GM18520 (cell line): ENCODE results near the gene DYRK4.
"Not testable (repeated sequence)": the region's sequence is repeated elsewhere in the genome, so short reads cannot be mapped to it uniquely, and the experiment has no call there.

Experiments used
- ATAC-seq: cut with Tn5 transposase; IDR thresholded peaks from one replicate; pipeline ENCODE4 v1.9.1; 2021; ENCODE audit not compliant: unreplicated experiment

Gene DYRK4

GRCh38 chr12:4562034-4562657 is at the start of gene DYRK4:
Gene DYRK4, plus strand, starts transcription at chr12:4562208. Its CDS starts 38 bp downstream, at chr12:4562246.
- no peak for ATAC-seq

- ATAC-seq: no peak
Observed at GRCh38 chr12:4518106-4518728, 43.8 kb upstream of the DYRK4 start.

- not testable (repeated sequence) for ATAC-seq
Observed at GRCh38 chr12:4523443-4523842, 38.6 kb upstream of the DYRK4 start.

- ATAC-seq: no peak
Observed at GRCh38 chr12:4526923-4527546, 35.0 kb upstream of the DYRK4 start.

GRCh38 chr12:4530160-4530559 is 31.8 kb upstream of the DYRK4 start:
- ATAC-seq: no peak

GRCh38 chr12:4530982-4531586 is 30.9 kb upstream of the DYRK4 start:
- ATAC-seq: no peak

- ATAC-seq: peak; percentile 34
Observed at GRCh38 chr12:4535092-4535491, 26.9 kb upstream of the DYRK4 start.

GRCh38 chr12:4535871-4536270 is 26.1 kb upstream of the DYRK4 start:
- ATAC-seq: no peak

GRCh38 chr12:4538207-4539160 is 23.5 kb upstream of the DYRK4 start, which contains the start of gene RAD51AP1:
Gene RAD51AP1, plus strand, starts transcription at chr12:4538890. Its CDS starts 50 bp downstream, at chr12:4538940.
- ATAC-seq: peak; percentile 44

- ATAC-seq: no peak
Observed at GRCh38 chr12:4539167-4539870, 22.7 kb upstream of the DYRK4 start.

GRCh38 chr12:4540170-4540569 is 21.8 kb upstream of the DYRK4 start:
- ATAC-seq: no peak

- no peak for ATAC-seq
Observed at GRCh38 chr12:4540638-4541037, 21.4 kb upstream of the DYRK4 start.

- no peak for ATAC-seq
Observed at GRCh38 chr12:4545195-4545594, 16.8 kb upstream of the DYRK4 start.

- no peak for ATAC-seq
Observed at GRCh38 chr12:4552191-4552590, 9.8 kb upstream of the DYRK4 start.

- no peak for ATAC-seq
Observed at GRCh38 chr12:4553943-4554342, 8.1 kb upstream of the DYRK4 start.

- ATAC-seq: no peak
Observed at GRCh38 chr12:4555804-4556203, 6.2 kb upstream of the DYRK4 start.

GRCh38 chr12:4556735-4557530 is 5.1 kb upstream of the DYRK4 start:
- no peak for ATAC-seq

GRCh38 chr12:4557586-4557985 is 4.4 kb upstream of the DYRK4 start:
- no peak for ATAC-seq

GRCh38 chr12:4558171-4558570 is 3.8 kb upstream of the DYRK4 start:
- no peak for ATAC-seq
